Transverse colon (tissue), 4 donors: ENCODE results near the gene CSAG2.
"Not testable (repeated sequence)": the region's sequence is repeated elsewhere in the genome, so short reads cannot be mapped to it uniquely, and the experiment has no call there.

Source experiments
- CTCF ChIP-seq, 5 experiments: fragments of 200-600 bp in 3 of 5; fragments of 450-650 bp in 2 of 5; sonication (generic) in 3 of 5; IDR thresholded peaks; 1 replicate in 2 of 5; 2 replicates in 3 of 5; pipeline ENCODE4 v1.5.1; 2016 to 2017; ENCODE audit warnings: antibody characterized with exemption in 5 of 5, inconsistent platforms in 3 of 5, mild to moderate bottlenecking in 2 of 5, moderate library complexity in 1 of 5
- POLR2A ChIP-seq: fragments of 450-650 bp; IDR thresholded peaks from one replicate; pipeline ENCODE4 v1.6.1; 2016; ENCODE audit warnings: antibody characterized with exemption, mild to moderate bottlenecking, moderate library complexity
- POLR2AphosphoS5 ChIP-seq, 3 donors: sonication (generic); formaldehyde crosslinking; IDR thresholded peaks; one replicate each; pipeline ENCODE4 v1.6.1; 2016; ENCODE audit warnings: antibody characterized with exemption in 3 of 3

GRCh38 chrX:152754871-152755270 is 45.8 kb upstream of the CSAG2 start:
- TF ChIP-seq POLR2A; CTCF (IDR thresholded peaks at IDR 0.05); POLR2AphosphoS5 (IDR thresholded peaks at IDR 0.05): not testable (repeated sequence)
